PC-3 (cell line): ENCODE results near the gene COPRS. TPM values are rescaled to one million over a fixed set of nuclear protein-coding genes. Genes with fewer than 3 reads are reported as not detected.
"Not testable (repeated sequence)": the region's sequence is repeated elsewhere in the genome, so short reads cannot be mapped to it uniquely, and the experiment has no call there.

Experiments
- ATAC-seq: fragments of 200-7000 bp; cut with Tn5 transposase; 2 replicates; pipeline ENCODE4 v1.9.1; 2020; ENCODE audit warnings: mild to moderate bottlenecking, moderate library complexity
- BruUV-seq: library from RNA; stranded (reverse); fragments of 400-500 nt; replicated peaks from 2 replicates; lab custom pipeline; 2021; lab: Mats Ljungman, UMichigan
- CTCF ChIA-PET: fragments of 300-600 bp; sonication (Branson Sonifier 250); formaldehyde crosslinking; loops from one replicate; lab custom pipeline; 2022; ENCODE audit warnings: antibody characterized with exemption; lab: Charles Lee
- POLR2A ChIA-PET: fragments of 300-600 bp; sonication (Branson Sonifier 250); formaldehyde crosslinking; loops from one replicate; lab custom pipeline; 2022; ENCODE audit warnings: antibody characterized with exemption; ENCODE audit not compliant: unreplicated experiment; lab: Charles Lee
- DNase-seq: peaks from one replicate; pipeline ENCODE4 v3.0.0-alpha.2; 2015
- H2AFZ ChIP-seq: fragments of 300-600 bp; sonication (generic); 2 replicates; pipeline ENCODE4 v1.6.0; 2016; ENCODE audit warnings: antibody characterized with exemption, low read length
- H3F3A ChIP-seq: fragments of 300-600 bp; sonication (generic); one replicate; pipeline ENCODE4 v1.6.0; 2017; ENCODE audit warnings: antibody characterized with exemption, low read length, control low read depth, mild to moderate bottlenecking; ENCODE audit not compliant: unreplicated experiment
- H3K27ac ChIP-seq: fragments of 300-600 bp; sonication (generic); 2 replicates; pipeline ENCODE4 v1.5.1; 2016; ENCODE audit warnings: mild to moderate bottlenecking, low read length
- H3K27me3 ChIP-seq: fragments of 300-600 bp; sonication (generic); 2 replicates; pipeline ENCODE4 v1.6.1; 2016; ENCODE audit warnings: low read length, mixed read lengths
- H3K36me3 ChIP-seq: fragments of 300-600 bp; sonication (generic); 2 replicates; pipeline ENCODE4 v1.6.1; 2016; ENCODE audit warnings: low read depth, mixed run types, low read length, mixed read lengths
- H3K4me1 ChIP-seq: fragments of 300-600 bp; sonication (generic); 2 replicates; pipeline ENCODE4 v1.5.1; 2016; ENCODE audit warnings: low read length; ENCODE audit not compliant: insufficient read depth
- H3K4me2 ChIP-seq: fragments of 300-600 bp; sonication (generic); 2 replicates; pipeline ENCODE4 v1.6.0; 2016; ENCODE audit warnings: low read length
- H3K4me3 ChIP-seq: fragments of 300-600 bp; sonication (generic); 2 replicates; pipeline ENCODE4 v1.5.1; 2016; ENCODE audit warnings: mild to moderate bottlenecking, low read length, mixed read lengths
- H3K79me2 ChIP-seq: fragments of 300-600 bp; sonication (generic); 2 replicates; pipeline ENCODE4 v1.6.1; 2017; ENCODE audit warnings: low read length, mixed read lengths
- H3K9ac ChIP-seq: fragments of 300-600 bp; sonication (generic); 2 replicates; pipeline ENCODE4 v1.6.0; 2016; ENCODE audit warnings: mild to moderate bottlenecking, low read length
- H3K9me2 ChIP-seq: fragments of 300-600 bp; sonication (generic); replicated peaks from 2 replicates; pipeline ENCODE4 v1.6.1; 2016; ENCODE audit warnings: mixed run types, low read length, mixed read lengths
- H3K9me3 ChIP-seq: fragments of 300-600 bp; sonication (generic); 2 replicates; pipeline ENCODE4 v1.6.1; 2016; ENCODE audit warnings: low read length, mixed read lengths
- H4K20me1 ChIP-seq: fragments of 300-600 bp; sonication (generic); 2 replicates; pipeline ENCODE4 v1.6.1; 2016; ENCODE audit warnings: low read length, mixed read lengths
- CTCF ChIP-seq: fragments of 300-600 bp; sonication (generic); conservative IDR thresholded peaks from 2 replicates; pipeline ENCODE4 v1.5.1; 2017; ENCODE audit warnings: antibody characterized with exemption, low read depth, mild to moderate bottlenecking, low read length
- EZH2 ChIP-seq: fragments of 300-600 bp; sonication (generic); IDR thresholded peaks from one replicate; pipeline ENCODE4 v1.6.1; 2017; ENCODE audit warnings: antibody characterized with exemption, mild to moderate bottlenecking, low read length; ENCODE audit not compliant: unreplicated experiment
- EZH2phosphoT487 ChIP-seq: fragments of 300-600 bp; sonication (generic); IDR thresholded peaks from 2 replicates; pipeline ENCODE4 v1.6.1; 2018; ENCODE audit warnings: mild to moderate bottlenecking, antibody characterized with exemption, low read length, borderline replicate concordance
- intact Hi-C: fragments of 100-400 bp; cut with micrococcal nuclease; formaldehyde crosslinking; loops from 2 replicates; pipeline ENCODE4 v1.9.0; 2023
- total RNA-seq: library from RNA; depleted of rRNA; stranded (reverse); fragments of >200 nt; gene quantifications from 2 replicates; pipeline ENCODE4 v1.2.3, GENCODE V29; 2014

COPRS gene
- total RNA-seq, 1 experiment from 2014 or later, result 79.0 TPM

GRCh38 chr17:31820691-31821435, 38.2 kb downstream of the COPRS start:
- no TSS peak for BruUV-seq
- CTCF ChIA-PET, result no interaction called here

DNA sequence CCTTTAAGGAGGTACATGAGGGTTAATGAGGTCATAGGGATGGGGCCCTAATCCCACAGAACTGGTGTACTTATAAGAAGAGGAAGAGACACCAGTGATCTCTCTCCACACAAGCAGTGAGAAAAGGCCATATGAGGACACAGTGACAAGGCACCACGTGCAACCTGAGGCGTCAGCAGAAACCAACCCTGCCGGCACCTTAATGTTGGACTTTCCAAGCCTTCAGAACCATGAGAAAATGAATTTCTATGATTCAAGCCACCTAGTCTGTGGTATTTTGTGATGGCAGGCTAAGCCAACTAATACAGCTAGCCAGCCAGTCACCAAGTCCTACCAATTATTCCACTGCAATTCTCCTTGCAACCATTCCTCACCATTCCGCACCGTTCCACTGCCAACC, 39.5 kb downstream of the COPRS start:
- CTCF ChIA-PET, result no interaction called here
- POLR2A ChIA-PET, result no interaction called here
- BruUV-seq, result no TSS peak
- Histone ChIP-seq H2AFZ (no peak overlapping the region), H3K9me3 (no peaks in the 10 kb centered on the region), H3K4me1 (no peaks in the 10 kb centered on the region), H3K9me2 (no peaks in the 10 kb centered on the region), H3K36me3 (no peaks in the 10 kb centered on the region), H3F3A (no peaks in the 10 kb centered on the region), H3K79me2 (no peaks in the 10 kb centered on the region), H3K27ac (no peak overlapping the region), H4K20me1 (no peaks in the 10 kb centered on the region), H3K4me3 (no peak overlapping the region), H3K4me2 (no peak overlapping the region), H3K27me3 (no peaks in the 10 kb centered on the region), H3K9ac (no peak overlapping the region)
- no peak for TF ChIP-seq EZH2
- no peak for TF ChIP-seq EZH2phosphoT487
- no peak for TF ChIP-seq CTCF
- no peak for DNase-seq
- ATAC-seq, result no peak
- intact Hi-C loops, result no loop called here

More at GRCh38 chr17:31820691-31821435, 38.2 kb downstream of the COPRS start:
- no peaks in the 10 kb centered on the region for H4K20me1 ChIP-seq
- H3K4me2 ChIP-seq, result no peak overlapping the region
- ATAC-seq, result no peak
- H2AFZ ChIP-seq, result no peak overlapping the region
- H3K9me3 ChIP-seq, result no peaks in the 10 kb centered on the region
- no peaks in the 10 kb centered on the region for H3K9me2 ChIP-seq
- no peaks in the 10 kb centered on the region for H3K27me3 ChIP-seq
- intact Hi-C loops, result no loop called here
- no peak for TF ChIP-seq CTCF
- TF ChIP-seq EZH2, result no peak
- H3K36me3 ChIP-seq, result no peaks in the 10 kb centered on the region
- H3K79me2 ChIP-seq, result no peaks in the 10 kb centered on the region
- POLR2A ChIA-PET, result no interaction called here
- no peak overlapping the region for H3K4me3 ChIP-seq
- H3F3A ChIP-seq, result no peaks in the 10 kb centered on the region
- no peak overlapping the region for H3K9ac ChIP-seq
- H3K4me1 ChIP-seq, result no peaks in the 10 kb centered on the region
- no peak for DNase-seq
- no peak overlapping the region for H3K27ac ChIP-seq

GRCh38 chr17:31818863-31819262, 40.2 kb downstream of the COPRS start:
- H4K20me1 ChIP-seq, H3K9ac ChIP-seq, H3K9me2 ChIP-seq, H3K27me3 ChIP-seq, BruUV-seq, H3F3A ChIP-seq, H3K4me3 ChIP-seq, H3K27ac ChIP-seq, DNase-seq, intact Hi-C loops, H3K36me3 ChIP-seq, H3K4me2 ChIP-seq, CTCF ChIA-PET, ATAC-seq, H3K9me3 ChIP-seq, H3K79me2 ChIP-seq, H3K4me1 ChIP-seq, H2AFZ ChIP-seq, POLR2A ChIA-PET: not testable (repeated sequence)
